Right atrium auricular region (tissue), 2 donors: ENCODE data around the gene EML6. TPM values are rescaled to one million over a fixed set of nuclear protein-coding genes. Genes with fewer than 3 reads are reported as not detected.
A peak's percentile ranks its signal among the peaks of the same experiment; 100 is the strongest.

ENCODE experiments used
- DNase-seq: peaks from one replicate; pipeline ENCODE4 v3.0.0-alpha.2; 2019; ENCODE audit warnings: low spot score
- H3K27ac ChIP-seq, 2 donors: fragments of 200-600 bp; sonication (generic); 1 replicate in 1 of 2; 2 replicates in 1 of 2; pipeline ENCODE4 v1.5.1; 2016 to 2019
- H3K27me3 ChIP-seq, 2 donors: fragments of 200-600 bp; sonication (generic); one replicate each; pipeline versions ENCODE4 v1.5.1 to v1.6.0; 2017 to 2019
- H3K36me3 ChIP-seq: fragments of 200-600 bp; sonication (generic); one replicate; pipeline ENCODE4 v1.5.1; 2016
- H3K4me1 ChIP-seq, 2 donors: fragments of 200-600 bp; sonication (generic); one replicate each; pipeline versions ENCODE4 v1.5.1 to v1.6.0; 2017 to 2019
- H3K4me3 ChIP-seq, 2 donors: fragments of 200-600 bp; sonication (generic); 1 replicate in 1 of 2; 2 replicates in 1 of 2; pipeline ENCODE4 v1.5.1; 2017 to 2019; ENCODE audit warnings: mild to moderate bottlenecking in 1 of 2, moderate library complexity in 1 of 2
- H3K9me3 ChIP-seq, 2 donors: fragments of 200-600 bp; sonication (generic); one replicate each; pipeline ENCODE4 v1.5.1; 2019
- CTCF ChIP-seq, 2 donors: fragments of 200-600 bp; sonication (generic); IDR thresholded peaks; one replicate each; pipeline ENCODE4 v1.5.1; 2019; ENCODE audit warnings: antibody characterized with exemption in 2 of 2
- total RNA-seq, 2 donors: library from RNA; depleted of rRNA; stranded (reverse); fragments of >200 nt; gene quantifications; one replicate each; pipeline ENCODE4 v1.1.0, GENCODE V29; 2016

EML6 gene
- total RNA-seq, 2 donors from 2014 or later = 1.1 to 1.2 TPM

- no peaks in the 10 kb centered on the region for H3K36me3 ChIP-seq
- no peaks in the 10 kb centered on the region for H3K27me3 ChIP-seq
- no peak for TF ChIP-seq CTCF (IDR thresholded peaks at IDR 0.05)
- H3K9me3 ChIP-seq = no peaks in the 10 kb centered on the region
- H3K27ac ChIP-seq = no peak overlapping the region
- H3K4me1 ChIP-seq = peaks cover 0 to 11% of the 10 kb centered on the region in 2 donors
- DNase-seq = no peak
- H3K4me3 ChIP-seq = peak overlapping the region; percentile 32 to 52
Measured at GRCh38 chr2:54708584-54709335, 14.7 kb upstream of the EML6 start.

- Histone ChIP-seq H3K27me3 (no peaks in the 10 kb centered on the region), H3K4me1 (peaks cover 0 to 11% of the 10 kb centered on the region in 2 donors), H3K9me3 (no peaks in the 10 kb centered on the region), H3K36me3 (no peaks in the 10 kb centered on the region), H3K27ac (no peak overlapping the region), H3K4me3 (peak overlapping the region; percentile 32 to 52)
- no peak for TF ChIP-seq CTCF (IDR thresholded peaks at IDR 0.05)
- no peak for DNase-seq
Measured at GRCh38 chr2:54709336-54709809, 14.1 kb upstream of the EML6 start.

DNA sequence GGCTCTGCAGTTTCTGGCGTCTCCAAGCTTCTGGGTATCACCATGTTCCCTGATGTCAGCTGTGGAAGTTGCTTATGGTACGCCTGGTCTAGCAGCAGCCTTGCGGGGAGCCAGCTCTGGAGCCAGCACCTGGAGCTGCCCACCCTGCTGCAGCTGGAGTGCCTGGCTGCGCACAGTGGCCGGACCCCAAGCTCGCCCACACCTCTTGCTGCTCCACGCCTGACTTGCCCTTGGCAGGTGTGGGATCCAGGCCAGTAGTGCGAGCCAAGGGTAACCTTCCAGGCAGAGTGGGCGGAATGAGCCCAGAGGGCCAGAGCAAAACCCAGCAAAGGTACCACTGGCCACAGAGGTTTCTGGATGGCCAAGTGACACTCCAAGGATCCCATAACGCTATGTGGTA, 13.2 kb upstream of the EML6 start:
- Histone ChIP-seq H3K27ac (no peak overlapping the region), H3K9me3 (no peaks in the 10 kb centered on the region), H3K4me3 (no peak overlapping the region), H3K27me3 (no peaks in the 10 kb centered on the region), H3K4me1 (peaks cover 0 to 11% of the 10 kb centered on the region in 2 donors), H3K36me3 (no peaks in the 10 kb centered on the region)
- no peak for DNase-seq
- no peak for TF ChIP-seq CTCF (IDR thresholded peaks at IDR 0.05)

DNA sequence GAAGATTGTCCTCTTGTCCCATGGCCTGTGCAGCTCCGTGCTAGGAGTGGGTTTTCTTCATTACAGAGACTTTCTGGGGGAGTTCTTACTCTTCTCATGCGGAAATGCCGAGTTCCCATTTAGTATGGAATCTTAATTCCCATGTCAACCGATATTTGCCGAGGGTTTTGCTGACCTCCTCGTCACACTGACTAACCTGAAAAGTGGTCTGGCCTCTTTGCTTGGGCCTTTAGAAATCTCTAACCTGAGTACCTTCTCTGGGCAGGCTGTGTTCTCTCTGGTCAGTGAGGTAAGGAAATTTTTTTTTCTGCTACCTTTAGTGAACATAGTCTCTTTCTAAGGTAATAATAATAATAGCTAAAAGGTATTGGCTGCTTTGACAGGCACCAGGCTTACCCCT, 10.9 kb upstream of the EML6 start:
- no peak overlapping the region for H3K27ac ChIP-seq
- peaks cover 0 to 11% of the 10 kb centered on the region in 2 donors for H3K4me1 ChIP-seq
- H3K36me3 ChIP-seq = no peaks in the 10 kb centered on the region
- H3K9me3 ChIP-seq = no peaks in the 10 kb centered on the region
- no peak for TF ChIP-seq CTCF (IDR thresholded peaks at IDR 0.05)
- no peak for DNase-seq
- H3K4me3 ChIP-seq = no peak overlapping the region
- H3K27me3 ChIP-seq = no peaks in the 10 kb centered on the region

GRCh38 chr2:54714996-54715395, 8.5 kb upstream of the EML6 start:
- Histone ChIP-seq H3K36me3 (no peaks in the 10 kb centered on the region), H3K27ac (no peak overlapping the region), H3K9me3 (no peaks in the 10 kb centered on the region), H3K4me3 (no peak overlapping the region), H3K27me3 (no peaks in the 10 kb centered on the region), H3K4me1 (no peaks in the 10 kb centered on the region)
- DNase-seq = no peak
- TF ChIP-seq CTCF (IDR thresholded peaks at IDR 0.05) = no peak

DNA sequence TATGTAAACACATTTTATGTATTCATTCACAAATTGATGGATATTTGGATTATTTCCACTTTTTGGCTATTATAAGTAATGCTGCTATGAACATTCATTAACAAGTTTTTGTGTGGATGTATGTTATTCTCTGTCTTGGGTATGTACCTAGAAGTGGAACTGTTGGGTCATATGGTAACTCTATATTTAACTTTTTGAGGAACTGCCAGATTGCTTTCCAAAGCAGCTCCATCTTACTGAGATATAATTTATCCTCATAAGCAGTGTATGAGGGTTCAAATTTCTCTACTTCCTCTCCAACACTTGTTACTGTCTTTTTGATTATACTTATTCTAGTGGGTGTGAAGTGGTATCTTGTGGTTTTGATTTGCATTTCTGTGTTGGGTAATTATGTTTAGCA, 7.1 kb upstream of the EML6 start:
- no peaks in the 10 kb centered on the region for H3K36me3 ChIP-seq
- H3K4me3 ChIP-seq = no peak overlapping the region
- H3K27ac ChIP-seq = no peak overlapping the region
- H3K4me1 ChIP-seq = no peaks in the 10 kb centered on the region
- H3K9me3 ChIP-seq = no peaks in the 10 kb centered on the region
- no peaks in the 10 kb centered on the region for H3K27me3 ChIP-seq
- no peak for TF ChIP-seq CTCF (IDR thresholded peaks at IDR 0.05)
- DNase-seq = no peak
